A673 (cell line): ENCODE data around the gene KRT6C. TPM values are rescaled to one million over a fixed set of nuclear protein-coding genes. Genes with fewer than 3 reads are reported as not detected.

Experiments used
- BruUV-seq: library from RNA; stranded (reverse); fragments of 400-500 nt; replicated peaks from 2 replicates; lab custom pipeline; 2021; lab: Mats Ljungman, UMichigan
- CTCF ChIA-PET: fragments of 300-600 bp; sonication (Branson Sonifier 250); formaldehyde crosslinking; loops from one replicate; lab custom pipeline; 2022; ENCODE audit warnings: antibody characterized with exemption; lab: Charles Lee
- POLR2A ChIA-PET: fragments of 300-600 bp; sonication (Branson Sonifier 250); formaldehyde crosslinking; loops from one replicate; lab custom pipeline; 2022; ENCODE audit warnings: antibody characterized with exemption; ENCODE audit not compliant: low non-redundant PET; lab: Charles Lee
- DNase-seq: peaks from one replicate; pipeline ENCODE4 v3.0.0-alpha.2; 2015; ENCODE audit warnings: low spot score
- H3K27ac ChIP-seq: fragments of 200-600 bp; sonication (generic); 2 replicates; pipeline ENCODE4 v1.5.1; 2016; ENCODE audit warnings: mixed run types, low read depth, mild to moderate bottlenecking, mixed read lengths, antibody characterized with exemption, low read length; ENCODE audit not compliant: poor library complexity, severe bottlenecking
- H3K27me3 ChIP-seq: fragments of 200-600 bp; sonication (generic); replicated peaks from 2 replicates; pipeline ENCODE4 v1.6.1; 2017; ENCODE audit warnings: mixed run types, low read depth, mild to moderate bottlenecking, mixed read lengths, antibody characterized with exemption, low read length; ENCODE audit not compliant: insufficient read depth, poor library complexity
- H3K36me3 ChIP-seq: fragments of 200-600 bp; sonication (generic); 2 replicates; pipeline ENCODE4 v1.6.1; 2016; ENCODE audit warnings: mixed run types, mild to moderate bottlenecking, mixed read lengths, antibody characterized with exemption, low read length; ENCODE audit not compliant: insufficient read depth, poor library complexity, severe bottlenecking
- H3K4me1 ChIP-seq: fragments of 200-600 bp; sonication (generic); 2 replicates; pipeline ENCODE4 v1.6.1; 2017; ENCODE audit warnings: mixed run types, mild to moderate bottlenecking, mixed read lengths, antibody characterized with exemption, low read length; ENCODE audit not compliant: insufficient read depth, poor library complexity, severe bottlenecking
- H3K4me3 ChIP-seq: fragments of 200-600 bp; sonication (generic); 2 replicates; pipeline ENCODE4 v1.5.1; 2016; ENCODE audit warnings: low read depth, mixed run types, mild to moderate bottlenecking, mixed read lengths, low read length; ENCODE audit not compliant: poor library complexity, severe bottlenecking
- H3K9me3 ChIP-seq: fragments of 200-600 bp; sonication (generic); 2 replicates; pipeline ENCODE4 v1.6.1; 2016; ENCODE audit warnings: mixed run types, low read depth, mild to moderate bottlenecking, mixed read lengths, antibody characterized with exemption, low read length; ENCODE audit not compliant: poor library complexity, severe bottlenecking
- EZH2 ChIP-seq: fragments of 200-600 bp; sonication (generic); IDR thresholded peaks from 2 replicates; pipeline ENCODE4 v1.6.1; 2017; ENCODE audit warnings: borderline replicate concordance, low read depth, mild to moderate bottlenecking, mixed read lengths, antibody characterized with exemption, low read length; ENCODE audit not compliant: poor library complexity, severe bottlenecking
- intact Hi-C: fragments of 100-400 bp; cut with micrococcal nuclease; formaldehyde crosslinking; loops from one replicate; pipeline ENCODE4 v1.10.0; 2022; ENCODE audit not compliant: unreplicated experiment
- total RNA-seq: library from RNA; stranded (reverse); gene quantifications from 2 replicates; pipeline ENCODE4 v1.2.3, GENCODE V29; 2021
- TF ChIP-seq, protein P1 (sequence below): fragments of 300-800, 200-600 bp; sonication (generic); conservative IDR thresholded peaks from 2 replicates; pipeline ENCODE4 v1.5.1; 2017; ENCODE audit warnings: low read depth, mild to moderate bottlenecking, antibody characterized with exemption, low read length, moderate library complexity, mixed read lengths

The KRT6C gene
- total RNA-seq, 1 experiment from 2014 or later, result not detected

DNA sequence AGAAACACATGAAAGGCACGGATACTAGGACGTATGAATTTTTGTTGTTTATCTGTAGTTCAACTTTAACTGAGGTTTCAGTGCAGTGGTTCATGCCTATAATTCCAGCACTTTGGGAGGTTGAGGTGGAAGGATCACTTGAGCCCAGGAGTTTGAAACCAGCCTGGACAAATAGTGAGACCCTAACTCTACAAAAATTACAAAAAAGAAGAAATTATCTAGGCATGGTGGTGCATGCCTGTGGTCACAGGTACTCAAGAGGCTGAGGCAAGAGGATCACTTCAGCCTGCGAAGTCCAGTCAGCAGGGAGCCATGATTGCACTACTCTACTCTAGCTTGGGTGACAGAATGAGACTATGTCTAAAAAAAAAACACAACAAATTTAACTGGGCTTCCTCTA, 29.6 kb downstream of the KRT6C start:
- intact Hi-C loops, result no loop called here
- POLR2A ChIA-PET, result no interaction called here
- CTCF ChIA-PET, result no interaction called here
- Histone ChIP-seq H3K9me3 (no peaks in the 10 kb centered on the region), H3K4me1 (no peaks in the 10 kb centered on the region), H3K36me3 (no peaks in the 10 kb centered on the region), H3K27ac (no peak overlapping the region), H3K4me3 (no peak overlapping the region), H3K27me3 (peaks cover 8% of the 10 kb centered on the region)
- TF ChIP-seq, protein P1, sequence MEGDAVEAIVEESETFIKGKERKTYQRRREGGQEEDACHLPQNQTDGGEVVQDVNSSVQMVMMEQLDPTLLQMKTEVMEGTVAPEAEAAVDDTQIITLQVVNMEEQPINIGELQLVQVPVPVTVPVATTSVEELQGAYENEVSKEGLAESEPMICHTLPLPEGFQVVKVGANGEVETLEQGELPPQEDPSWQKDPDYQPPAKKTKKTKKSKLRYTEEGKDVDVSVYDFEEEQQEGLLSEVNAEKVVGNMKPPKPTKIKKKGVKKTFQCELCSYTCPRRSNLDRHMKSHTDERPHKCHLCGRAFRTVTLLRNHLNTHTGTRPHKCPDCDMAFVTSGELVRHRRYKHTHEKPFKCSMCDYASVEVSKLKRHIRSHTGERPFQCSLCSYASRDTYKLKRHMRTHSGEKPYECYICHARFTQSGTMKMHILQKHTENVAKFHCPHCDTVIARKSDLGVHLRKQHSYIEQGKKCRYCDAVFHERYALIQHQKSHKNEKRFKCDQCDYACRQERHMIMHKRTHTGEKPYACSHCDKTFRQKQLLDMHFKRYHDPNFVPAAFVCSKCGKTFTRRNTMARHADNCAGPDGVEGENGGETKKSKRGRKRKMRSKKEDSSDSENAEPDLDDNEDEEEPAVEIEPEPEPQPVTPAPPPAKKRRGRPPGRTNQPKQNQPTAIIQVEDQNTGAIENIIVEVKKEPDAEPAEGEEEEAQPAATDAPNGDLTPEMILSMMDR, result no peak
- no peak for TF ChIP-seq EZH2
- no peak for DNase-seq
- BruUV-seq, result no TSS peak

DNA sequence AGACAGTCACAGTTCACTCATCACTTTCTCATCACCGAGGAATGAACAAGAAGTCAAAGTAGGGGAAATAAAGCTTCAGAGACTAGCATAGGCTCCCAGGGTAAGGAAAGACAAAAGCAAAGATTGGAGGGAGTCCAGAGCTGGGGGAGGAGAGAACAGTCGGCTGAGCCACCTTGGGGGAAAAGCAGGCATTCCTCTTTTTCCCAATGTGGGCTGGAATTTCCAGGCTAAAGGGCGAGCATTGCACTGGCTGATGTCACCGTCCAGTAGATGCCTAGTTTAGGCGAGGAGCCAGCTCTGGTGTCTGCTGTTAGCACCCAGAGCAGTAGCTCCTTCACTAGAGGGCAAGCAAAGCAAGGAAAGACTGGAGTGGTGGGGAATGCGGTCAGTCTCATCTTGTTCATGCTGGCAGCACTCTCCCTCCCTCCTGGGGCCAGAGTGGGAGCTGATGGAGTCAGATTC, 31.0 kb downstream of the KRT6C start:
- Histone ChIP-seq H3K4me3 (no peak overlapping the region), H3K9me3 (no peaks in the 10 kb centered on the region), H3K36me3 (no peaks in the 10 kb centered on the region), H3K27ac (no peak overlapping the region), H3K27me3 (peaks cover 8% of the 10 kb centered on the region), H3K4me1 (no peaks in the 10 kb centered on the region)
- POLR2A ChIA-PET, result no interaction called here
- no peak for DNase-seq
- CTCF ChIA-PET, result no interaction called here
- intact Hi-C loops, result no loop called here
- no TSS peak for BruUV-seq
- no peak for TF ChIP-seq EZH2
- TF ChIP-seq, protein P1, result no peak

DNA sequence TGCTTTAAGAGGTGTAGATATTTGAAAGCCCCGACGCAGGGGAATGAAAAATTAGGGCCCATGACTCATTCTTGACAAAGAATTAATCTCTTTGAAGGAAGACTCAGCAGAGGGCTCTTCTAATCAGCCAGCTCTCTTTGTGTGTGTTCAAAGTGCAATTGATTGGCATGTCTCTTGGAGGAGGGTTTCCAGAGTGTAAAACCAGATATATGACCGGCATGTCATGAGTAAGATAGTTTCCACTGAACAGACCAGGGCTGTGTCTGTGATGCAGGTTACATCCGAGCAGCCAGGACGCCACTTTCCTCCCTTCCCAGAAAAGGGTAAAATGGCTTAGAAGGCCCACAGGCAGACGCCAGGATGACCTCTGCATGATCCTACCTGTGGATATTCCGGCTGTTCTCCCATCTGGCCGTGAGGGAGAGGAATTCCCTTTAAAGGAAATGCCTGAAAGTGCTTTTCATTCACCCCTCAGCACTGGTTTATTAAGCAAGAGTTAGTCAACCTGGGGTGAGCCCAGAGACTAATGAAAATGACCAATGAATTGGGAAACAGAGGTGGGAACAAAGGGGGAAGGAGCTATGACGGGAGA, 32.2 kb downstream of the KRT6C start:
- ChIA-PET CTCF (no interaction called here), POLR2A (no interaction called here)
- Histone ChIP-seq H3K9me3 (no peaks in the 10 kb centered on the region), H3K36me3 (no peaks in the 10 kb centered on the region), H3K4me3 (no peak overlapping the region), H3K27me3 (peaks cover 3% of the 10 kb centered on the region), H3K27ac (no peak overlapping the region), H3K4me1 (no peaks in the 10 kb centered on the region)
- no TSS peak for BruUV-seq
- TF ChIP-seq, protein P1, result no peak
- TF ChIP-seq EZH2, result no peak
- DNase-seq, result peak; percentile 48
- intact Hi-C loops, result no loop called here
